Measurements from ENCODE around the gene COL25A1.
"Not testable (repeated sequence)": the region's sequence is repeated elsewhere in the genome, so short reads cannot be mapped to it uniquely, and the experiment has no call there.

The COL25A1 gene

GRCh38 chr4:109125084-109125483 is 177.4 kb downstream of the COL25A1 start:
- DNase-seq (ENCODE audit: low spot score): no peak

DNA sequence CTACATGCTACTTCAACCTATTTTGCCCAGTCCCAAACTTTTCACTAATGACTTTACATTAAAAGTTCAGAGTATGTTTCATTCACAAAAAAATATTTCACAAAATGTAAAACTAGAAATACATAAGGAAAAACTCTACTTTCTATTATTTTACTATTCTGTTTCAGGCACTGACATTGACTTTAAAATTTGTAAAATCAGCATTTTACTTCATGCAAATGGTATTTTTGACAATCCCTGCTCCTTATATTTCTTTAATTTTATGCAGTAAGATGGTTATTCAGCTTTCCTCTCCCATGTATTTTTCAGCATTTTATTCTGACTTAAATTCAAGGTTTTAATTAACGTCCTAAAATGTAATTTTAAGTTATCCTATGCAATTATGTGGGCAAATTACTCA is 178.5 kb downstream of the COL25A1 start:
- no peak for DNase-seq (ENCODE audit: low spot score)

GRCh38 chr4:109121561-109121960 is 180.9 kb downstream of the COL25A1 start:
- no peak for DNase-seq (ENCODE audit: low spot score)

- no peak for DNase-seq (ENCODE audit: low spot score)
Measured at GRCh38 chr4:109119852-109120251, 182.6 kb downstream of the COL25A1 start.

DNA sequence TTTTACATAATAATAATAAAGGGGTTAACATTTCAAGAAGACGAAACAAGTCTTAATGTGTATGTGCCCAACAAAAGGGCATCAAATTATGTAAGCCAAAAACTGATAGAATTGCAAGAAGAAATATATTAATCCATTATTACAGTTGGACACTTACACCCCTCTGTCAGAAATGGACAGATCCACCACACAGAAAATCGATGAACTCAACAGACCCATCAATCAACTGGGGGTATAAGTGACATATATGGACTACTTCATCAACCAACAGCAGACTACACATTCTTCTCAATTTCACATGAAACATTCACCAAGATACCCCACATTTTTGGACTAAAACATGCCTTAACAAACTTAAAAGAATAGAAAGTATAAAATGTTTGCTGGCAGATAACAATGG is 183.8 kb downstream of the COL25A1 start:
- no peak for DNase-seq (ENCODE audit: low spot score)

GRCh38 chr4:109114501-109114900 is 188.0 kb downstream of the COL25A1 start:
- DNase-seq (ENCODE audit: low spot score): no peak

- no peak for DNase-seq (ENCODE audit: low spot score)
Measured at GRCh38 chr4:109113521-109113920, 188.9 kb downstream of the COL25A1 start.

GRCh38 chr4:109111031-109111430 is 191.4 kb downstream of the COL25A1 start:
- DNase-seq (ENCODE audit: low spot score): no peak

GRCh38 chr4:109108215-109108614 is 194.2 kb downstream of the COL25A1 start:
- DNase-seq (ENCODE audit: low spot score): not testable (repeated sequence)

DNA sequence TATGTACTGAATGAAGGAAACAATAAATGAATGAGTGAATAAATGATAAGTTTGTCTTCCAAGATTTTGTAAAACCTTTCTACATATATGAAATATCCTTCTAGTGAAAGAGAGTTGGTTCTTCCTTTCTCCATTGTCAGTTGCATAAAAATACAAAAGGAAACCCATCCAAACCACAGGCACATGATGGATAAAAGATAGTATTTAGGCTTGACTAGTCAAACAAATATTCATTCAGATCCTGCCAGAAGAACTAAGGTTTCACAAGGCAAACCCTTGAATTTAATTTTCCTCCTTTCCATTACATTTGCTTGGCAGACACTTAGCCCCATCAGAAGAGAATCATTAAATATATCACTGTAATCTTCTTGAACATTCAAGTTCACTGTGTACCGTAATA is 208.4 kb downstream of the COL25A1 start:
- no peak for DNase-seq (ENCODE audit: low spot score)

- no peak for DNase-seq (ENCODE audit: low spot score)
Measured at GRCh38 chr4:109091727-109092409, 210.6 kb downstream of the COL25A1 start.

GRCh38 chr4:109083911-109084310 is 218.5 kb downstream of the COL25A1 start:
- no peak for DNase-seq (ENCODE audit: low spot score)

DNA sequence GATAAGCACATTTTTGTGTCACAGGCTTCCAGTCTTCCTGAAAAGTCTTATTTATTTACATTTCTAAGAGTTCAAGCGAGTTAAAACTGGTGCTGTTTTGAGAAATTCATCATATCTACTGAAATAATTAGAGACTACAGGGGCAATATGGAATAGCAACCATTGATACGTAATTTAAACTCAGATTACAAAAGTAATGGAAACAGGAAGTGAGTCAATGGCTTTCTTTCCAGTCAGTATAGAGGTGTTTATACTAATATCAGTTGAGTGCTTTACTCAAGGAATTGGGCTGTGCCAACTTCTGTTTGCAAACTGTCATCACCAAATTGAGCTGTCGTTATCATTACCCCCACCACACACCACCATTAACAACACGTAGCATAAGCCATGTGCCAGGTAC is 222.7 kb downstream of the COL25A1 start:
- no peak for DNase-seq (ENCODE audit: low spot score)

DNA sequence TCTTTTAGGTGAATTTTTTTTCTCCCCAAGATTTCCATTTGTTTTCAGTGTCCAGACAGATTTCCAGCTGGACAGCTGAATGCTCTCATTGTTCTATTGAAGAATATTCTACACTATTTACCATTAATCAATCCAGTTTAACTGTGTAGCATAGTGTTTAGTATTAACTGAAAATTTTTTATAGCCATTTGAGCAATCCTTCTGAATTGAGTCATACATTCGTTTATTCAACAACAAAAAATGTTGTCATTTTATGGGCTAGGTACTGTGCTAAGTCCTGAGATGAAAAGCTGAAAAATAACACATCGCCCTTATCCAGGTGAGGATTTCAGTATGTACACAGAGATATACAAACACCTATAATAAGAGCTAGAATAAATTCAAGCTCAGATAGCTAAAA is 223.3 kb downstream of the COL25A1 start:
- DNase-seq (ENCODE audit: low spot score): no peak

DNA sequence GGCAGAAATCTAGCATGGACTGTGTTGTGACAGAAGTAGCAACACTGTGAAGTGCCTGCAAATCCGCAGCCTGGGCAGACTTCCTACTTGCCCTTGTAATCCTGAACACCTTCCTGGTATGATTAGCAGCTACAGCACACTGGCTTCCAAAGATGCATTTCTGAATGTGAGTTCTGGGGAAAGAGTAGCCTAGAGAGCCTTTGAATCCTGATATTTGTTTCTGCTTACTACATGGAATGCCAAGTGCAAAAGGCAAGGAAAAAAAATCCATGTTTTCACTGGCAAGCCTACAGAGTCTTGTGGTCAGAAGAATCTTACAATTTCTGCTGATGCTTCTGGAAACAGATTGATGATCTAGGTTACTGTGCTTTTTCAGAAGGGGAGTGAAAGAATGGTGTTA is 223.7 kb downstream of the COL25A1 start:
- no peak for DNase-seq (ENCODE audit: low spot score)

- DNase-seq (ENCODE audit: low spot score): no peak
Measured at GRCh38 chr4:109077505-109077904, 225.0 kb downstream of the COL25A1 start.

GRCh38 chr4:109076709-109077108 is 225.7 kb downstream of the COL25A1 start:
- not testable (repeated sequence) for DNase-seq (ENCODE audit: low spot score)

DNA sequence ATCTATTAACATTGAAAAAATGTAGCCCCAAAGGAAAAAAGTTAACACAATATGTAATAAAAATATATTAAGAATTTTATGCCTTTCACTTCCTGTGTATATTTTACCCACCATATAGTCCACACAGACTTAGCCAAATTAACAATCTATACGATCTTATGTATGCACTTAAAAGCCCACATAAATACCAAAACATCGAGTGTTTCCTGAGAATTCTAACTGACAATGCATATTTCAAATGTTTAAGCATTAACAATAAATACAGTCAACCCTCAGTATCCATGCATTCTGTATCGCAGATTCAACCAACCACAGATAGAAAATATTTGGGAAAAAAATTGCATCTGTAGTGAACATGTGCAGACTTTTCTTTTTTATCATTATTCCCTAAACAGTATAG is 226.8 kb downstream of the COL25A1 start:
- DNase-seq (ENCODE audit: low spot score): no peak

DNA sequence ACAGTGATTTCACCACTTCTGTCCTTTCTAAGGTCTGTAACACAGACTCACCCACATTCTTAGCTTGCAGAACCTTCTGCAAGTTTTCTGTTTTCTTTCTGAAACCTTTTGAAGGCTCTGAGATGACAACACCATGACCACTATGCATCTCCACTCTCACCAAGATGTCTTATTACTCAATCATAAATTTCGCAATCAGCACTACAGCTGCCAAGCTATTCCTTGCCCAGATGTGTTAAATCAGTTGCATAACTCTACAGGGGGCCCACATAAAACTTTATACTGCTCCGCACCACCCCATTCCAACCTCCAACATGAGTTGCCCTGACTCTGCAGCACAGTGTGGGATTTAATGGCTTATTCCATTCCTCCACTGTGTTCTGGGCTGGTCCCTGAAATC is 229.9 kb downstream of the COL25A1 start:
- no peak for DNase-seq (ENCODE audit: low spot score)

DNA sequence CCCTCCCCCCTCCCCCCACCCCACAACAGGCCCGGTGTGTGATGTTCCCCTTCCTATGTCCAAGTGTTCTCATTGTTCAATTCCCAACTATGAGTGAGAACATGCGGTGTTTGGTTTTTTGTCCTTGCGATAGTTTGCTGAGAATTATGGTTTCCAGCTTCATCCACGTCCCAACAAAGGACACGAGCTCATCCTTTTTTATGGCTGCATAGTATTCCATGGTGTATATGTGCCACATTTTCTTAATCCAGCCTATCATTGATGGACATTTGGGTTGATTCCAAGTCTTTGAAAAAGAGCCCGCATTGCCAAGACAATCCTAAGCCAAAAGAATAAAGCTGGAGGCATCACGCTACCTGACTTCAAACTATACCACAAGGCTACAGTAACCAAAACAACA is 231.8 kb downstream of the COL25A1 start:
- DNase-seq (ENCODE audit: low spot score): not testable (repeated sequence)

- DNase-seq (ENCODE audit: low spot score): no peak
Measured at GRCh38 chr4:109067508-109068235, 234.8 kb downstream of the COL25A1 start.

- no peak for DNase-seq (ENCODE audit: low spot score)
Measured at GRCh38 chr4:109065006-109065405, 237.5 kb downstream of the COL25A1 start.

GRCh38 chr4:109053257-109053656 is 249.2 kb downstream of the COL25A1 start:
- DNase-seq (ENCODE audit: low spot score): no peak

DNA sequence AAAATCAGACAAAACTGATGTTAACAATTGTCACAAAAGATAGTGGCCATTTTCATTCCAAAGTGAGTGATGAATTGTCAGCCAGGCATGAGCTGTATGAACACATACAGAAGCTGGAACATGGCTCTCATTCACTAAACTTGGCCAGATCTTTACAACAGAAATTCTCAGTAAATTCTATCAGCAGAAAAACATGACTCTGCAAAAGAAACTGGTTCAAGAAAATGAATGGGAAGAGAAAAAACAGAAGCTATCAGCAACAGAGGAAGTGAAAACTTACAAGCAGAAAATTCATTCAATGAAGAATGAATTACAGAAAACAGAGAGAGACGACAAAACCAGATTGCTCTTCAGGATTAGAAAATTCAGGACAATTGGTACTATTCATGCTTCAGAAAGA is 249.6 kb downstream of the COL25A1 start:
- no peak for DNase-seq (ENCODE audit: low spot score)
